Activated T-helper 2 cell treated with anti-CD3 and anti-CD28 coated beads, Interferon-gamma antibody, Interleukin-2, Interleukin-4, amounts not matched to agents 10 μg/mL and 5 μg/mL and 100 μg/mL, durations not matched to agents 14 hours and 24 hours and 36 hours (primary cell): ENCODE results near the gene RAB4B. TPM values are rescaled to one million over a fixed set of nuclear protein-coding genes. Genes with fewer than 3 reads are reported as not detected.
"Not testable (repeated sequence)": the region's sequence is repeated elsewhere in the genome, so short reads cannot be mapped to it uniquely, and the experiment has no call there.

ENCODE experiments used
- DNase-seq: peaks from one replicate; pipeline ENCODE4 v3.0.0; 2021; ENCODE audit warnings: low spot score
- H3K27ac Mint-ChIP-seq: one replicate; pipeline ENCODE4 v1.8.0; 2021; ENCODE audit warnings: mixed read lengths
- H3K27me3 Mint-ChIP-seq: one replicate; pipeline ENCODE4 v1.8.0; 2021; ENCODE audit warnings: low read depth, mixed read lengths
- H3K36me3 Mint-ChIP-seq: one replicate; pipeline ENCODE4 v1.8.0; 2021; ENCODE audit warnings: low read depth, mixed read lengths
- H3K4me1 Mint-ChIP-seq: one replicate; pipeline ENCODE4 v1.8.0; 2021; ENCODE audit warnings: low read depth, mixed read lengths
- H3K4me3 Mint-ChIP-seq: one replicate; pipeline ENCODE4 v1.8.0; 2021; ENCODE audit warnings: low read depth, mild to moderate bottlenecking, moderate library complexity, mixed read lengths
- H3K9me3 Mint-ChIP-seq: one replicate; pipeline ENCODE4 v1.8.0; 2021; ENCODE audit warnings: mixed read lengths
- intact Hi-C: fragments of 100-400 bp; cut with micrococcal nuclease; formaldehyde crosslinking; loops from one replicate; pipeline ENCODE4 v1.15.1; 2023
- total RNA-seq: library from RNA; stranded (reverse); gene quantifications from 2 replicates; pipeline ENCODE4 v1.2.3, GENCODE V29; 2022

The RAB4B gene
- total RNA-seq, 1 donor from 2014 or later, result 50.1 TPM

DNA sequence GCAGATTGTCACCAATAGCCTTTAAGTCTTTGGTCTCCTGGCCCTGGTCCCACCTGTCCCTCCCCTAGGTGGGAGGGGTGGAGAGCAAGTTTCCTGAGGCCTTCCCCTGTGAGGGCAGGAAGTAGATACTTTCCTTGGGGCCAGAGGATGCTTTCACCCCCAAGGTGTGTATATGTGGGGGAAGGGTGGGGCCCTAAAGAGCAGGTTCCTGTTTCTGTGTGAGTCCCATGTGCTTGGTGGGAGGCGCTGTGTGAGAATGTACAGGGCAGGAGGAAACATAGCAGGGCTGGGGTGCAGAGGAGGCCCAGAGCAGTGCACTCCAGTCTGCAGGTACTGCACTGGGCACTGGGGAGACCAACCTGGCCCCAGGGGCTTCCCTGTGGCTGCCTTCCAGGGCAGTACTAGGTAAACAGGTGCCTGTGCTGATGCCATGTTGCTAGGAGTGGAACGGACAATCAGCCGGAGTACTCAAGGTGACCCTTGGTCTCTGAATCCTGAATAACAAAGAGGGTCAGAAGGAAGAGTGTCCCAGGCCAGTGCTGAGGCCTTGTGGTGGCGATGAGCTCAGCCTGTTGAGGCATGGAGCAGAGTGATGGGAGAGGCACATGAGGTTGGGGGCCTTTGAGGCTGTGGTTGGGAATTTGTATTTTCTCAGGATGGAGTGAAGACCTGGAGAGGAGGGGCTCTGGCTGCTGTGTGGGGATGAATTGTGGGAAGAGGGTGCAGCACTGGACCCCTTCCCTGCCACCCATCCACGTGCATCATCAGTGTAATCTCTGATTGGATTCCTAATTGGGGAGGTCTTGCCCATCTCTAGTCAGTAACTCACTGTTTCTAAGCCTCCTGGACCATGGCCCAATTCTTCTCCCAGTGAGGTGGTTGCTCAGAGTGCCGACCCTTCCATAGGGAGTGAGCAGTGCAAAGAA is 26.1 kb downstream of the RAB4B start:
- peak overlapping the region; percentile 49 for H3K4me3 Mint-ChIP-seq
- H3K27me3 Mint-ChIP-seq, result no peaks in the 10 kb centered on the region
- intact Hi-C loops, result loop anchor here (10.0 kb wide), 1 partner anchor 519 kb away; the partner anchor contains the start of gene AKT2
- peaks cover 77% of the 10 kb centered on the region for H3K36me3 Mint-ChIP-seq
- peak overlapping the region; percentile 82 for H3K27ac Mint-ChIP-seq
- no peaks in the 10 kb centered on the region for H3K9me3 Mint-ChIP-seq
- H3K4me1 Mint-ChIP-seq, result peaks cover 73% of the 10 kb centered on the region
- DNase-seq, result peak; percentile 60

DNA sequence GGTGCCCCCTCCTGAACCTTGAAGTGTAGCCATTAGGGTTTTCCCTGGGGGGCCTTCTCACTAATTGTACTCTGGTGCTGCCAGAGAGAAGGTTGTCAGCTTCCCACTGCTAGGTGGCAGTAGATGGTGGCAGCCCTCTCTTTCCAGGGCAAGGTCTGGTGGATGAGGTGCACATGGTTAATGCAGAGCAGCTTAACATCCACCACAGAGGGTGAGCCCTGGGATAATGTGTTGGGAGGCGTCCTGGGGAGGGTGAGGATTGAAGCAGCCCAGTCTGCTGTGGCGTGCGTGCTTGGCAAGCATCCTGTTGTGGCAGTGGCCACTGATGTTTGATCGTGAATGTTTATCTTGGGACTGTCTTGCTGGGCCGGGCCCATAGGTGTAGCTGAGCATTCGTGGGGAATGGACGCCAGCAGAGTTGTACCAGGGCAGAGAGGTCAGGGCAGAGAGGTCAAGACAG is 26.8 kb downstream of the RAB4B start:
- Mint-ChIP-seq H3K4me1 (peaks cover 75% of the 10 kb centered on the region), H3K27me3 (no peaks in the 10 kb centered on the region), H3K9me3 (no peaks in the 10 kb centered on the region), H3K36me3 (peaks cover 79% of the 10 kb centered on the region), H3K27ac (peak overlapping the region; percentile 82), H3K4me3 (peak overlapping the region; percentile 35)
- intact Hi-C loops, result loop anchor here (10.0 kb wide), 1 partner anchor 520 kb away; the partner anchor contains the start of gene AKT2
- no peak for DNase-seq

DNA sequence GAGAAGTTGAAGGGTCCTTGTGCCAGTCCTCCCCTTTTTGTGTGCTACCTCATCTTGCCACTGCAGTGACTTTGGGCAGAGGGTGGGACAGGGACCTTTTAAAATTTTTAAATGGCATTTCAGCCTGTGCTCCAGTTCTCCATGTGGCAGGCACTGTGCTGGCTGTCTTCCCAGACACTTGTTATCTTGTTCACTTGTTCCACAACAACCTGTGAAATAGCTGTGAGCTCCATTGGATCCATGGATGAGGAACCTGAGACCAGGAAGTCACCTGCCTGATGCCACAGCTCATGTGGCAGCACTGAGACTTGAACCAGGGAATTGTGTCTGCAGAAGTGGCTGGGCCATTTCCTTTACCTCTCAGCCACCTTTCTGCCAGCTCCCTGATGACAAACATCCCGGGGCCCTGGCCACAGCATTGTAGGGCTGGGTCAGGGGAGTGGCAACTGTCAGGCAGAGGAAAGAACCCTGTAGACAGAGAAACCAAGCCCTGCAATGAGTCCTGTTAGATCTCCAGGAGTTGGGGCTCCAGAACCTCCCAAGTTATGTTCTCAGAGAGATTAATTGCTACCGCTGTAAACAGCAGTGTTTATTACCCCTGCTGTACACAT is 27.3 kb downstream of the RAB4B start:
- H3K4me3 Mint-ChIP-seq, result peak overlapping the region; percentile 35
- intact Hi-C loops, result loop anchor here (10.0 kb wide), 1 partner anchor 521 kb away; the partner anchor contains the start of gene AKT2
- peaks cover 75% of the 10 kb centered on the region for H3K4me1 Mint-ChIP-seq
- no peaks in the 10 kb centered on the region for H3K9me3 Mint-ChIP-seq
- H3K27me3 Mint-ChIP-seq, result no peaks in the 10 kb centered on the region
- peaks cover 76% of the 10 kb centered on the region for H3K36me3 Mint-ChIP-seq
- no peak for DNase-seq
- peak overlapping the region; percentile 82 for H3K27ac Mint-ChIP-seq

DNA sequence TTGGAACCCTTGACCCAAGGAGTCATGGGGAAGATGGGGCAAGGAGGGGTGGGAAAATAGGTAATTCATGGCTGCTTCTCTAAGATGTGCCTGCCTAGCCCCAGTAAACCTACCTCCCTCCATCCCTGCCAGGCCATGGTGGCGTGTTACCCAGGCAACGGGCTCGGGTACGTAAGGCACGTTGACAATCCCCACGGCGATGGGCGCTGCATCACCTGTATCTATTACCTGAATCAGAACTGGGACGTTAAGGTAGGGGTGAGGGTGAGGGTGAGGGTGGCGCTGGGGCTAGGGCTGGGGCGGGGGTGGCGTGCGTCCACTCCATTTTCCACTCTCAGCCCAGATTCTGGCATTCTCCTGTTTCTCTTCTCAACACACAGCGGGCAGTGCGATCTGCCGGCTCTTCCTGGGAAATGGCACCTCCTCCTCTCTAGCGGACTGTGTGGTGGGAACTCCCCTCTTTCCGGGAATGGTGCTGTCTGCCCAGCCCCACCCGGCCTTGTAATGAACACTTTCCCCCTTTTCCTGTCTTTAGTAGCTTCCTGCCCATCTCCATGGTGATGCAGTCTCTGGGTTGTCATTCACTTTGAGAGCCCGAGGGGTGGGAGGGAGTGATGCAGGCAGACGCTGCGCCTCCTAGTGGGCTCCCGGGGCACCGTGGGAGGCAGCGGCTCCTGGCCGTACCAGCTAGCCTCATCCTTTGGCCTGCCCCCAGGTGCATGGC is 28.5 kb downstream of the RAB4B start:
- Mint-ChIP-seq H3K4me1 (peaks cover 76% of the 10 kb centered on the region), H3K36me3 (peaks cover 72% of the 10 kb centered on the region)
- intact Hi-C loops, result loop anchor here (2.0 to 10.0 kb wide), 2 partner anchors 56 to 522 kb away; partner anchors contain the start of genes ACTMAP, AKT2 and SNRPA

DNA sequence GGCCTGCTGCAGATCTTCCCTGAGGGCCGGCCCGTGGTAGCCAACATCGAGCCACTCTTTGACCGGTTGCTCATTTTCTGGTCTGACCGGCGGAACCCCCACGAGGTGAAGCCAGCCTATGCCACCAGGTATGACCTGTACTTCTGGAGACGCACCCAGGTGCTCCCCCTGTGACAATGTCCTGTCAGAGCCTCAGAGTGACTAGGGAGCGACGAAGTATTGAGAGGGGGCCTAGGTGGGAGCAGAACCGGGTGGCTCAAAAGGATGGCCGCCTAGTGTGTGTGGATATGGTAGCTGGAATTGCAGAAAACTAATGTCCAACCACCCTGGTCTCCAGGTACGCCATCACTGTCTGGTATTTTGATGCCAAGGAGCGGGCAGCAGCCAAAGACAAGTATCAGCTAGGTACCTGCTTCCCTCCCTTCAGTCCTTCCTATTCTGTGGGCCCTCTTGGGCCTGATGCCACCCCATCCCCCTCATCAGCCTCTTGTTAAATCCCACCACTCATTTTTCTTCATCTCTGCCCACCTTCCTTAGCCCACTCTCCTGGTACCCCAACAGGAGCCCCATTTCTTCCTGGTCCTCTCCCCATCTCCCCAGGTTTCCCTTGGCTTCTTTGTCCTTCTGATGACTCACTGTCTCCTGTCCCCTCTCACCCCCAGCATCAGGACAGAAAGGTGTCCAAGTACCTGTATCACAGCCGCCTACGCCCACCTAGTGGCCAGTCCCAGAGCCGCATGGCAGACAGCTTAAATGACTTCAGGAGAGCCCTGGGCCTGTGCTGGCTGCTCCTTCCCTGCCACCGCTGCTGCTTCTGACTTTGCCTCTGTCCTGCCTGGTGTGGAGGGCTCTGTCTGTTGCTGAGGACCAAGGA is 29.3 kb downstream of the RAB4B start:
- no peak for DNase-seq
- H3K4me3 Mint-ChIP-seq, result peak overlapping the region; percentile 63
- H3K4me1 Mint-ChIP-seq, result peaks cover 72% of the 10 kb centered on the region
- intact Hi-C loops, result loop anchor here (2.0 to 10.0 kb wide), 2 partner anchors 57 to 523 kb away; partner anchors contain the start of genes ACTMAP, AKT2 and SNRPA
- H3K9me3 Mint-ChIP-seq, result no peaks in the 10 kb centered on the region
- peak overlapping the region; percentile 83 for H3K27ac Mint-ChIP-seq
- H3K27me3 Mint-ChIP-seq, result peaks cover 4% of the 10 kb centered on the region
- peaks cover 64% of the 10 kb centered on the region for H3K36me3 Mint-ChIP-seq

More for the DNA sequence above, 28.5 kb downstream of the RAB4B start:
- Mint-ChIP-seq H3K27me3 (no peaks in the 10 kb centered on the region), H3K4me3 (peak overlapping the region; percentile 63), H3K27ac (peak overlapping the region; percentile 83), H3K9me3 (no peaks in the 10 kb centered on the region)
- DNase-seq, result peak; percentile 71

DNA sequence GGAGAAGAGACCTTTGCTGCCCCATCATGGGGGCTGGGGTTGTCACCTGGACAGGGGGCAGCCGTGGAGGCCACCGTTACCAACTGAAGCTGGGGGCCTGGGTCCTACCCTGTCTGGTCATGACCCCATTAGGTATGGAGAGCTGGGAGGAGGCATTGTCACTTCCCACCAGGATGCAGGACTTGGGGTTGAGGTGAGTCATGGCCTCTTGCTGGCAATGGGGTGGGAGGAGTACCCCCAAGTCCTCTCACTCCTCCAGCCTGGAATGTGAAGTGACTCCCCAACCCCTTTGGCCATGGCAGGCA is 29.9 kb downstream of the RAB4B start:
- Mint-ChIP-seq H3K9me3 (no peaks in the 10 kb centered on the region), H3K27ac (peak overlapping the region; percentile 72), H3K4me3 (no peak overlapping the region), H3K4me1 (peaks cover 66% of the 10 kb centered on the region), H3K36me3 (peaks cover 62% of the 10 kb centered on the region), H3K27me3 (peaks cover 10% of the 10 kb centered on the region)
- intact Hi-C loops, result loop anchor here (10.0 kb wide), 1 partner anchor 523 kb away; the partner anchor contains the start of gene AKT2
- DNase-seq, result no peak

DNA sequence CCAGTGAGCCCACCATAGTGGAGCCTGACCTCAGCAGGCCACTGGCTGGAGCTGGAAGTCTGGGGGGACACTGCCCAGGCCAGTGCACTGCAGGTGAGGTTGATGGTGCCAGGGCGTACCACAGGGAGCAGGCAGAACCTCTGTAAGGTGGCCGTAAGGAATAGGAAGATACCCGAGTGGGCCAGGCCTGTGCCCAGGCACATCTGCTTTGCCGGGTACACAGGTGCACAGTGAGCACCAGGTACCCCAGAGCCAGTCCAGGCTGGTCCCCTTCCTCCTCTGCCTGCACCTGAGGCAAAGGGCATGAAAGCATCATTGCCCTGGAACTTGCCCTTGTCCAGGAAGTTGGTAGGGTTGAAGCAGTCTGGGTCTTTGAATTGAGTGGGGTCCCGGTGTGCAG is 30.4 kb downstream of the RAB4B start:
- peaks cover 57% of the 10 kb centered on the region for H3K36me3 Mint-ChIP-seq
- no peak overlapping the region for H3K27ac Mint-ChIP-seq
- intact Hi-C loops, result loop anchor here (10.0 kb wide), 1 partner anchor 524 kb away; the partner anchor contains the start of gene AKT2
- no peak for DNase-seq
- peaks cover 60% of the 10 kb centered on the region for H3K4me1 Mint-ChIP-seq
- no peak overlapping the region for H3K4me3 Mint-ChIP-seq
- H3K9me3 Mint-ChIP-seq, result no peaks in the 10 kb centered on the region
- peaks cover 11% of the 10 kb centered on the region for H3K27me3 Mint-ChIP-seq

DNA sequence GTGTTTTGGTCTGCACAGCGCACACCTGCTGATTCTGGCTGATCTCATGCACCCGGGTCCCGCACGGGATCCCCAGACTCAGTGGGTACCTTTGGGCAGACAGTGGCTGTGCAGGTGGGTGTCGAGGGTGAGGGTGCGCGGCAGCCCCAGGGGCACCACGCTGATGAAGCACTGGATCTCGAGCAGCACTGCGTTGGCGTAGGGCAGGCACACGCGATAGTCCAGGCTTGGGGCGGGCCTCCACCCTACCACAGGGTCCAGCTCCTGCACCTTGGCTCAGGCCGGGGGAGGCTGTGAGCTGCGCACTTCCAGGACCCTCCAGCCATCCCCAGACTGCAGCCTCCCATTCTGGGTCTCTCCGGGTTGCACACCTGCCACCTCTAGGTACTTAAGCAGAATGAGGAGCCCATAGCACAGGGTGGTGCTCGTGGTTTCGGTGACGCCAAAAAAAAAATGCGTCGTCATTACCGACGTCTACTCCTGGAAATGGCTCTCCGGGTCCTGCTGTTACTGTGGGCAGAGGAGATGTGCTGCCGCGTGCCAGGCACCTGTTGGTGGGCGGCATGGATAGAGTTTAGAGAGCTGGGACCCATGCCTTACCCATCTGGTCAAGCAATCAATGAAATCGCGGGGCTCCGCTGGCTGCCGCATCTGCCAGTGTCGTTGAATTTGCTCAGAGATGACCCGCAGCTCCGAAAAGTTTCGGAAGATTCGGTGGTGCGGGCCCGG is 31.5 kb downstream of the RAB4B start:
- H3K27ac Mint-ChIP-seq, result no peak overlapping the region
- DNase-seq, result no peak
- no peaks in the 10 kb centered on the region for H3K9me3 Mint-ChIP-seq
- H3K4me3 Mint-ChIP-seq, result peak overlapping the region; percentile 30
- intact Hi-C loops, result loop anchor here (10.0 kb wide), 1 partner anchor 525 kb away; the partner anchor contains the start of gene AKT2
- H3K36me3 Mint-ChIP-seq, result peaks cover 48% of the 10 kb centered on the region
- peaks cover 19% of the 10 kb centered on the region for H3K27me3 Mint-ChIP-seq
- H3K4me1 Mint-ChIP-seq, result peaks cover 50% of the 10 kb centered on the region

DNA sequence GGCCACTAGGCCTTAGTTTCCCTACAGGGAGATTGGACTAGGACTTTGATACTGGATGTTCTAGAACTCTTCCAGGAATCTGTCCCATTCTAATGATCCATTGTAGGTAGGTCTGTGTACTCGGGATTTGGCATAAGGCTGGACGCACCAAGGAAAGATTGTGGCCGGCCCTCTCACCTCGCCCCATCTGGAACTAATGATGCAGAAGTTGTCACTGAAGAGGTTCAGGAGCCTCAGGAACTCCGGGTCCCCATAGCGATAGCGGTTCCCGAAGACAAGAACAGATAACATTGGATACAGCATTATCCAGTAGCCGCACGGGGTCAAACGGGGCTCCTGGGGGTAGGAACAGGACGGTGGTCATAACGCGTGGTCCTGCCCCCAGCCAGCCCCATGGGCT is 32.1 kb downstream of the RAB4B start:
- peaks cover 44% of the 10 kb centered on the region for H3K4me1 Mint-ChIP-seq
- peaks cover 42% of the 10 kb centered on the region for H3K36me3 Mint-ChIP-seq
- H3K4me3 Mint-ChIP-seq, result peak overlapping the region; percentile 30
- H3K9me3 Mint-ChIP-seq, result no peaks in the 10 kb centered on the region
- no peak for DNase-seq
- intact Hi-C loops, result no loop called here
- peaks cover 26% of the 10 kb centered on the region for H3K27me3 Mint-ChIP-seq
- H3K27ac Mint-ChIP-seq, result no peak overlapping the region

DNA sequence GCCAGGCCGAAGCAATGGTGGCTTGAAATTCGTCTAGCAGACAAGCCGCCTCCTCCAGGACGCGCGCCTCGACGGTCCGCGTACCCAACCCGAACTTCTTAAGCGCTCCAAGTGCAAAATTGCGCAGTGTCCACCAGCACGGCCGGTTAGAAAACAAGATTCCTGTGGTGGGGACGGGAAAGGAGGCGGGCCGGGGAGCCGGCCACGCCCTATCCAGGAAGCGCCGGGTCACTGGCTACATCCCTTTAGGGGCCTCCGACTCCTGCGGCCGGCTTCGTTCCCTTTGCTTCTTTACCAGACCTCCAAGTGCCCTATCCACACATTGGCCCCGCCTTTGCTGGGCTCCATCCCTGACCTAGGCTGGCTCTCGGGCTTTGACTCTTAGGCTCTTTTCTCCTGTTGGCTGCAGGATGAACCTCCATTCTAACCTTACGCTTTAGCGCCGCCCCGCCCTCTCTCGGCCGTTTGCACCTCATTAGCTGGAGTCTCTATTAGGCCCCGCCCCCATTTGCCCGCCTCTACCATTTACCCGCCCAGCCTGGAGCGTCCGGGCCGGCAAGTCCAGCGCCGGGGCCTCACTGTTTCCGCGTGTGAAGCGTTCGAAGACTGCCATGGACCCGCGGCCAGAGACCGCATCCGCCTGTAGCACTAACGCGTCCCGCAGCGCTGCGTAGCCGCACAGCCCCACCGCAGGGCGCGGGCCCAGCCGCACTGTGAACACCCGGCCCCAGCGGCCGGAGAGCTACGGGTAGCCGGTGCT is 32.8 kb downstream of the RAB4B start:
- Mint-ChIP-seq H3K4me1 (peaks cover 37% of the 10 kb centered on the region), H3K27me3 (peaks cover 29% of the 10 kb centered on the region), H3K36me3 (peaks cover 36% of the 10 kb centered on the region), H3K27ac (peak overlapping the region; percentile 75), H3K4me3 (peak overlapping the region; percentile 90)
- H3K9me3 Mint-ChIP-seq, intact Hi-C loops: not testable (repeated sequence)
- DNase-seq, result peak; percentile 61
